GM19238 (cell line): Measurements from ENCODE around the gene AURKA.
A peak's percentile ranks its signal among the peaks of the same experiment; 100 is the strongest.
"Not testable (repeated sequence)": the region's sequence is repeated elsewhere in the genome, so short reads cannot be mapped to it uniquely, and the experiment has no call there.

Experiments used
- DNase-seq: peaks from one replicate; pipeline ENCODE4 v3.0.0; 2011; ENCODE audit warnings: low spot score; ENCODE audit not compliant: insufficient read length

The AURKA gene

GRCh38 chr20:56422076-56422823 lies 30.2 kb upstream of the AURKA start:
- DNase-seq: no peak

- DNase-seq: no peak
Measured at GRCh38 chr20:56420940-56421688, 29.1 kb upstream of the AURKA start.

- no peak for DNase-seq
Measured at GRCh38 chr20:56420028-56420427, 28.0 kb upstream of the AURKA start.

GRCh38 chr20:56418385-56418861 lies 26.4 kb upstream of the AURKA start:
- no peak for DNase-seq

- no peak for DNase-seq
Measured at GRCh38 chr20:56417911-56418310, 25.9 kb upstream of the AURKA start.

- no peak for DNase-seq
Measured at GRCh38 chr20:56417402-56417801, 25.4 kb upstream of the AURKA start.

- DNase-seq: no peak
Measured at GRCh38 chr20:56414842-56415765, 23.1 kb upstream of the AURKA start.

- DNase-seq: no peak
Measured at GRCh38 chr20:56412949-56413348, 20.9 kb upstream of the AURKA start.

- DNase-seq: no peak
Measured at GRCh38 chr20:56412473-56412790, 20.4 kb upstream of the AURKA start.

GRCh38 chr20:56411759-56412472 lies 19.9 kb upstream of the AURKA start, which contains the start of gene CASS4:
CASS4 (plus strand) TSS chr20:56412260; CDS start chr20:56412459, 199 bp downstream.
- DNase-seq: peak; percentile 14

- not testable (repeated sequence) for DNase-seq
Measured at GRCh38 chr20:56411287-56411686, 19.3 kb upstream of the AURKA start.

GRCh38 chr20:56409956-56410355 lies 17.9 kb upstream of the AURKA start:
- no peak for DNase-seq

- DNase-seq: no peak
Measured at GRCh38 chr20:56409521-56409920, 17.5 kb upstream of the AURKA start.

GRCh38 chr20:56406910-56407309 lies 14.9 kb upstream of the AURKA start:
- DNase-seq: no peak

- not testable (repeated sequence) for DNase-seq
Measured at GRCh38 chr20:56405356-56405755, 13.3 kb upstream of the AURKA start.

GRCh38 chr20:56403465-56403864 lies 11.4 kb upstream of the AURKA start:
- no peak for DNase-seq

- DNase-seq: no peak
Measured at GRCh38 chr20:56400001-56400640, 8.1 kb upstream of the AURKA start.

GRCh38 chr20:56395166-56395565 lies 3.2 kb upstream of the AURKA start:
- no peak for DNase-seq

GRCh38 chr20:56393653-56394052 lies 1.6 kb upstream of the AURKA start:
- DNase-seq: no peak

- DNase-seq: no peak
Measured at GRCh38 chr20:56392881-56393482, 967 bp upstream of the AURKA start.
